MV-4-11 (cell line): ENCODE results near the gene ABCG1.
"Not testable (repeated sequence)": the region's sequence is repeated elsewhere in the genome, so short reads cannot be mapped to it uniquely, and the experiment has no call there.

ENCODE experiments used
- DNase-seq: peaks from one replicate; lab custom pipeline; 2025; lab: John Stamatoyannopoulos, UW

The ABCG1 gene

DNA sequence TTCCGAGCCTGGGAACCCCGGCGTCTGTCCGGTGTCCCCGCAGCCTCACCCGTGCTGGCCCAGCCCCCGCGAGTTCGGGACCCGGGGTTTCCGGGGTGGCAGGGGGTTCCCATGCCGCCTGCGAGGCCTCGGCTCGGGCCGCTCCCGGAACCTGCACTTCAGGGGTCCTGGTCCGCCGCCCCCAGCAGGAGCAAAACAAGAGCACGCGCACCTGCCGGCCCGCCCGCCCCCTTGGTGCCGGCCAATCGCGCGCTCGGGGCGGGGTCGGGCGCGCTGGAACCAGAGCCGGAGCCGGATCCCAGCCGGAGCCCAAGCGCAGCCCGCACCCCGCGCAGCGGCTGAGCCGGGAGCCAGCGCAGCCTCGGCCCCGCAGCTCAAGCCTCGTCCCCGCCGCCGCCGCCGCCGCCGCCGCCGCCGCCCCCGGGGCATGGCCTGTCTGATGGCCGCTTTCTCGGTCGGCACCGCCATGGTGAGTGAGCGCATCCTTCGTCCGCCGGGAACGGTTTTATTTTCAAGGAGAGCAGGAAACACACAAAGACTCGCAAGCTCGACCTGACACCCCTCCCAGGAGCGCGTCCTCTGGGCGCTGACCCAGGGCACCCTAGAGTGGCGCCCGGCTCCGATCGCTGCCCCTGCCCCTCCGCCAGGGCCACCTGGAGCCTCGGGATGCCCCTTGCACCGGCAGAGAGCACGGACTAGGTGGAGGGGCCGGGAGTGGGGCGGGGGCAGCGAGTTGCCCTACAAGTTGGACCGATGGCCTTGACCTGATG lies at the start of gene ABCG1:
ABCG1 (plus strand) TSS at position 305 of the 770 bp plus-strand sequence; CDS start at position 428, 123 bp downstream.
- no peak for DNase-seq

DNA sequence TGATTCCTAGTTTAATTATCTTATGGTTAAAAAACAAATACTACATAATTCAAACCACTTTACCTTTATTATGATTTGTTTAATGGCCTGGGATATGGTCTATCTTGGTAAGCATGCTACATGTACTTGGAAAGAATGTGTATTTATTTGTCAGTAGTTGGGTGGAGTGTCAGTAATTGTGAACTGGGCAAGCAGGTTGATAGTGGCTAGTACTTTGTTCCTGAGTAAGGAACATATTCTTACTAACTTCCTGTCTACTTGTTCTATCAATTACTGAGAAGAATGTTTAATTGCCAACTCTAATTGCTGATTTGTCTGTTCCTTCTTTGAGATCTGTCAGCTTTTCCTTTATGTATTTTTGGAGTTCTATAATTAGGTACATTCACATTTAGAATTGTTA lies 49.2 kb upstream of the ABCG1 start:
- DNase-seq: no peak

DNA sequence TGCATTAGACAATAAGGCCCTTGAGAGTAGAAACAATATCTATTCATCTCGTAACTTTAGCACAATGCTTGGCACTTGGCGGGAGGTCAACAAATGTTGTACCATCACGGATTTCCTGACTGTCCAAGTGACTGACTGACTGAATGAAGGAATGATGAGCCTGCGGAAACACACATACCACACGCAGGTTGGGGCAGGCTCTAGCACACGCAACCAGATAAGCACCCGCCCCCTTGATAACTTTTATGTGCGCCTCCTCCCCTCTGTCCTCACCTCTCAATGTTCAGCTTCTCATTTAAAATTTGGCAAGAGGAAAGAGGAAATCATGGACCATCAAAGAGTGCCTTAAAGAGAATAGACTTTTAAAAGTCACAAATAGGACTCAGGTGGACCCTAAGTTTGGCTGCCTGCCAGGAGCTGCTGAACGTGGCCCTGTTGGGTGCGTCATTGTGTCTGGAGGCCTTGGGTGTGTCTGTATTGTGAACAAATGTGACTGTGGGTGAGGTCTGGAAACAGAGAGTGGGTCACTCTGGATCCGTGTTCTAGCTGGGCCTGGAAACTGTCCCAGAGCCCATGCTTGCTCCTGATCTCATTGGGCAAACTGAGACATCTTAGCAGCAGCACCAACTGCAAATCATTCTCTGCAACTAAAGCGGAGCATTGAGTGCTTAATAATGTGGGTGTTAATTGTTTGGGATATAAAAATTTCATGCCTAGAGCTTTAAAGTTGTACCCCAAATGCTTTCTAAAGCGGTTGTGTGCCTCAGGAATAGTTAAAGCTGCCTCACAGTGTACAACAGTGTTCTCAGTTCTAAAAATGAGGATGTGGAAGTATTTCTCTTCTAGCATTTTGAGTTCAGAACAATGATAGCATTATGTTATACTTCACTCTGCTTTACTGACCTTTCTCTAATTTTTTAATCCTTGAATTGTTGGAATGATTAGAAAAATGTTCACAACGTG lies 47.6 kb upstream of the ABCG1 start:
- peak; percentile 40 for DNase-seq

DNA sequence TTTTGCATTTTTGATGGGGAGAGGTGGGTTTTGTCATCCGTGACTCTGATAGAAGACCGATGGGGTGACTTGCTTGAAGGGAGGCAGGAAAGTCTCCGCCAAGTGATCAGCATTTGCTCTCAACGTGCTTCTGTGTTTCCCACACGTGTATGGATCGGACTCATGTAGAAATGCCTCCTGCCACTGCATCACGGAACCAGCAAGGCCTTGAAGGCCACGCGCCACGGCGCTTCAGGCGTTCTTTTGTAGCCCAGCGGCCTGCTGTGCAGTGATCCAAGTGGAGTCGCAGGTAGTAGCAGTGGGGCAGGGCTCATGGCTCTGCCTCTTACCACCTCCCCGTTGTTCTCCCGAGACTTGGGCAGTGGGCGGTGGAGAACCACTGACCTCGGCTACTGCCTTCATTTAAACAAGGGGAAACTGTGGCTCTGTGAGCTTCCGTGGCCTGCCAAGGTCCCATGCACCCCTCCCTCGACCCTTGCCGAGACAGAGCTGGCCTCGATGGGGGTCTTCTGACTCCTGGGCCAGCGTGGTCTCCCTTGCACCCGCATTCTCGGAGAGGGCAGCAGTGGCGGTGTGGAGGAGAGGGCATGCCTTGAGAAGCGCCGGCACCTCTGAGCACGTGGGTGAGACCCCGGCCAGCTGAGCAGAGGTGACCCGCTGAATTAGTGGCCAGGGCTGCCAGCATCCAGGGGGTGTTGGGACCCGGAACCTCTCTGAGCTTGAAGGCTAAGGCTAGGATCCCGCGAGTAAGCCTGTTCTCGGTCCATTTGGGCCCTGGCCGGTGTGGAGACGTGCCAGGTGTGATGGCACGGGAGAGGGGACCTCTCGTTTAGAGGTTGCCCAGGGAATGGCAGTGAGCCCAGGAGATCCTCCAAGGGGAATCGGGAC lies 46.1 kb upstream of the ABCG1 start:
- no peak for DNase-seq

DNA sequence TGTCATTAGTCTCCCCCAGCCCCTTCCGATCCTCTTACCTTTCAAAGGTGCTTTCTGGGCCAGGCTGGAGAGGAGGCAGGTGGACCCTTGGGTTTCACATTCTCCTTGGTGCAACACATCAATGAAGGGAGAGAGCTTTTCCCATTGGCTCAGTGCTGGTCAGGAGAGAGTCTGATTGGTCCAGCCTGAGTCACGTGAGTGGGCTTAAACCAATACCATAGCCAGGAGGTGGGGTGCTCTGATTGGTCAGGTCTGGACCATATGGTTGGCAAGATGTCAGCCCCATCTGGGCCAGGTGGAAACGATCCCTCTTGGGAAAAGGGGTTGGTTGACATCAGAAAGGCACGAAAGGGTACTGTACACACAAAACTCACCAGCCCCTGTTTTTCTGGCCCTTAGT lies 44.8 kb upstream of the ABCG1 start:
- no peak for DNase-seq

DNA sequence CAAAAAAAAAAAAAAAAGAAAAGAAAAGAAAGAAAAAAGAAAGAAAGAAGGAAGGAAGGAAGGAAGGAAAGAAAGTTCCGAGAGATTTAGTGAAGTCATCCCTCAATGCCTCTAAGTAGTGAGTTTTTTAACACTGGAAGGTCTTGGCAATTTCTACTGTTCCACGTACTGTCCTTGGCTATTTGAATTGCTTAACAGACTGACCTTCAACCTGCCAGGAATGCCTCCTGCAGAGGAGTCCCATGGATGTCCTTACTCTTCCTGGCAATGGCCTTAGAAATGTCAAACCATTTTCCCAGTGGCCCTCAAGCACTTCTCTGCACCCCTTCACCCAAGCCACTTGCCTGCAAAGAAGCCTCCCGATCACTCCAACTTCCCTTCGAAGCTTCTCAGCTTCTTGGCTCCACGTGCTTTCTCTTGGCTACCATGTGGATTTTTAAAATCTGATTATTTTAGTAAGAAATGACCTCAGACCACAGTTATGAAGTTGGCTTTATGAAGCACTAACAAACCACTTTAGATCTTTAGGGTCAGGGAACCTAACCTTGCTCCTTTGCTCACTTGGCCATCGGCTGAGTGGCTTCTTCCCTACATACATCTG lies 43.7 kb upstream of the ABCG1 start:
- no peak for DNase-seq

DNA sequence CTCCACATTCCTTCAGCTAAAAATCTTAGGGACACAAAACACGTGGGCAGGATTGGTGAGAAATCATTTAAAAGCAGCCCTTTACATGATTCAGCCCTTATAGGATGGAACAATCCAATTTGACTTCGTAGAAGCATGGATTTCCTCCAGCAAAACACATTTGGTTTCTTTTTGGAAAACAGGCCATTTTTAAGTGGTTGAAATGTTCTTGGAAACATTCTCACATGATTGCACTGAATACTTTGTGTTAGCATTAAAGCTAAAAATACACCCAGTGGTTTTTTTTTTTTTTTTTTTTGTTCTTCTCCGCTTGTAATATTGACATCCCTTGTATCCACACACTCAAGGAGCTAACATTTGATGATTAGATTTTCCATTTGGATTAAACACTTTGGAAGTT lies 42.1 kb upstream of the ABCG1 start:
- DNase-seq: no peak

DNA sequence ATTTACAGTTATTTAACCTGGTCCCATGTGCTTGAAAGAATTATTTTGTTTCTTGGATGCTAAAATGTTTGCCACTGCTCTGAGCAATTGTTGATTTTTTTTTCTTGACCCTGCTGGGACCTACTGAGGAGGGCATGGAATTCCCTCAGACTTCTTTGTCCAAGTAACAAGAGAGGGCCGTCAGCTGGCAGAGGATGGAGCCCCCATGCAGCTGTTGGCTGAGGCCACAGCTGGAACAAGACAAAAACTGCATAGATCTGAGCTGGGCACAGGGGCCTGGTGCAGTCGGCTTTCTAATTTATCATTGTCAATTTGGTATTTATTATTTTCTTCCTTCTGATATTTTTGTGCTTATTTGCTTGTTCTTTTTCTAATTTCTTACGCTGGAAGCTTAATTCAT lies 39.6 kb upstream of the ABCG1 start:
- no peak for DNase-seq

DNA sequence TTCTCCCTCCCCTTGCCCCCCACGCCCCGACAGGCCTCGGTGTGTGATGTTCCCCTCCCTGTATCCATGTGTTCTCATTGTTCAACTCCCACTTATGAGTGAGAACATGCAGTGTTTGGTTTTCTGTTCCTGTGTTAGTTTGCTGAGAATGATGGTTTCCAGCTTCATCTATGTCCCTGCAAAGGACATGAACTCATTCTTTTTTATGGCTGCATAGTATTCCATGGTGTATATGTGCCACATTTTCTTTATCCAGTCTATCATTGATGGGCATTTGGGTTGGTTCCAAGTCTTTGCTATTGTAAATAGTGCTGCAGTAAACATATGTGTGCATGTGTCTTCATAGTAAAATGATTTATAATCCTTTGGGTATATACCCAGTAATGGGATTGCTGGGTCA lies 38.9 kb upstream of the ABCG1 start:
- DNase-seq: not testable (repeated sequence)

DNA sequence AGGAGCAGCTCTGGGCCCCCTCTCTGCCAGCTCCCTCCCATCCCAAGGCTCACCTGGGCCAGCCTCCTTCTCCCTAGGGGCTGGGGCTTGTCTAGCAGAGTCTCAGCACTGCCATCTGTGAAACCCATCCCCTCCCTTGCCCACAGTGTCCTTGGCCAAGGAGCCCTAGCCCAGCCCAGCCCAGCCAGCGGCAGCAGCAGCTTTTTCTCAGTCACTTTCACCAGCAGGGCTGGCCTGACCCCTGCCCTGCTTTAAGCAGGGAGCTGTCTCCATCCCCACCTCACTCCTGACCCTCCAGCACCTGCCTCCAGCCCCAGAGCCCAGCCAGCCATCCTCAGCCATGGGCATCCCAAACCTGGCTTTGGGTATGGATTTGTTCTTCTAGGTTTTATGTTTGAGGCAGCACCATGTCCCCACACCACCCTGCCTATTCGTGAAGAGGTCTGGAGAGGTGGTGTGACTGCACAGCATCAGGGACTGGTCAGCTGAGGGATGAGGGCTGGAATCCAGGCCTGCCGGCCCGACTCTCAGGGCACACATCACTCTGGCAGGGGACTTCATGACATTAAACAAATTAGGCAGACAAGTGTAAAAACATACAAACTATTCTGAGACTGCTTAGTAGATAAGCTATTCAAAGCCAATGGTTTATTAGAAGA lies 36.1 kb upstream of the ABCG1 start:
- DNase-seq: no peak

DNA sequence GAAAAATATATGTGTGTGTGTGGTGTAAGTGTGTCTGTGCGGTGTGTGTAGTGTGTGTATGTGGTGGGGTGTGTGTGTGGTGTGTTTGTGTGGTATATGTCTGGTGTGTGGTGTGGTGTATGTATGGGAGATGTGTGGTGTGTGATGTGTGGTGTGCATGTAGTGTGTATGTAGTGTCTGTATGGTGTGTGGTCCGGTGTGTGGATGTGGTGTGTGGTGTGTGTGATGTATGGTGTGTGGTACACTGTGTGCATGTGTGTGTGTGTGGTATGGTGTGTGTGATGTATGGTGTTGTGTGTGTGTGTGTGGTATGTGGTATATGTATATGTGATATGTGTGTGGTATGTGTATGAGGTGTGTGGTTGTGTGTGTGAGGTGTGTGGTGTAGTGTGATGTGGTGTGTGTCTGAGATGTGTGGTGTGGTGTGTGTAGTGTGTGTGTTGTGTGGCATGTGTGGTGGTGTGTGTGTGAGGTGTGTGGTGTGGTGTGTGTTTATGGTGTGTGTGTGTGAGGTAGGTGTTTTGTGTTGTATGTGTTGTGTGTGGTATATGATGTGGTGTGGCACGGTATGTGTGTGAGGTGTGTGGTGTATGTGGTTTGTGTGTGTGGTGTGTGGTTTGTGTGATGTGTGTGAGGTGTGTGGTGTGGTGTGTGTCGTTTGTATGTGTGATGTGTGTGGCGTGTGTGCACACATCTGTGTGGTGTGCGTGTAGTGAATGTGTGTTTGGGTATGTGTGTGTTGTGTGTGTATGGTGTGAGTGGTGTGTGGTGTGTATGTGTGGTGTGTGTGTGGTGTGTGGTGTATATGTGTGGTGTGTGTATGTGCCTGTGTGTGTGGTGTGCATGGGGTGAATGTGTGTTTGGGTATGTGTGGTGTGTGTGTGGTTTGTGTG lies 35.3 kb upstream of the ABCG1 start:
- DNase-seq: no peak

DNA sequence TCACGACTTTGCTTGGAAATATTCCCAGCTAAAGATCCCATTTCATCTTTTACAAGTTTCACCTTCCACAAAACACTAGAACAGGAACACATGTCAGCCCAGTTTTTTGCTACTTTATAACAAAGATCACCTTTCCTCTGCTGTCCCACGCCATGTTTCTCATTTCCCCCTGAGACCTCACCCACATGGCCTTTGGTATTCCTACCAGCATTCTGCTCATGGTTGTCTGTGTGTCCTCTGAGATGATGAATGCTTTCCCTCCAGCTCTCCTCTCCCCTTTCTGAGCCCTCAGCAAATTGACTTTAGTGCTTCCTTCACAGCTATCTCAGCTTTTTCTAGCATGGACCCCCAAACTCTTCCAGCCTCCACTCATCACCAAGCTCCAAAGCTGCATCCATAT lies 32.3 kb upstream of the ABCG1 start:
- DNase-seq: no peak

DNA sequence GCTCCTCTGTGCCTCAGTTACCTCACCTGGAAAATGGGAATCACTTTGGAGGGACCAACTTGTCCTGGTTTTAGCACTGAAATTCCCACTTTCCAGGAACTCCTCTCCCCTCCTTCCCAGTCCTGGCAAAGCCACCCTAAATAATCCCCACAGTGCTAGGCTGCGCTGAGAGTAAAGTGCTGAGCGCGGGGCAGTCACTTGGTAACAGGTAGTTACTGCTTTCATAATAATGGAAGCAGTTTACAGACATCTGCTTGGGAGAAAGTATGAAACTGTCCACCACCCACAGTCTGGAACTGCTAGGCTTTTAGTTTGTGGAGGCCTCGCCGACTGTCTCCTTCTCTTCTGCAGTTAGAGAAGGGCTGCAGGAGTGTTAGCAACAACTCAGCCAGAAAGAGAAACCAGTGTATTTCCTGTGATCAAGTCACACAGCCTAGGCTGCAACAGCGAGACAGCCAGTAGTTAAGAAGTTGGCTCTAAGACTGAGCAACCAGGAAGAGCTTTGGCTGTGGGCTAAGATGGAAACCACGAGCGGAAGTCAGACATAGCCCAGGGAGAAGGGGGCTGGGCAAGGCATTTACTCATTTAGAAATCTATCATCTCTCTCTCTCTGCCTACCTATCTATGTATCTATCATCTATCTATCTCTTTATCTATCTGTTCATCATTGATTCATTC lies 30.8 kb upstream of the ABCG1 start:
- peak; percentile 95 for DNase-seq

DNA sequence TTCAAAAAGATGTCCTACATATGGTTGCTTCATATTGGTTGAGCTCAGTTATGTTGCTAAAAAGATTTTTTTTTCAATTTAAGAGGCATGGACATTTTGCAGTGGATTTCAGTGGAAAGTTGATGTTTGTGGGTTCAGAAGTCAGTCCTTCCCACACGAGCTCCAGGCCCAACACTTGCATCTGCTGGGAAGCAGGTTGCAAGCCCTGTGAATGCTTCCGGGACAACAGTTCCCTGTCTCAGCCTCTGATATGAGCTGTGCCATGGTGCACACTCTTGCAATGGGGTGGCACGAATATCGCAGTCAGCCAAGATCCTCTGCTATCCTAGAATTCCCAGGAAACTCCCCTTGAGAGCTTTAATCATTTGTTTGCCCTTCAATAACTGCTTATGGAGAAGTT lies 30.3 kb upstream of the ABCG1 start:
- DNase-seq: no peak

DNA sequence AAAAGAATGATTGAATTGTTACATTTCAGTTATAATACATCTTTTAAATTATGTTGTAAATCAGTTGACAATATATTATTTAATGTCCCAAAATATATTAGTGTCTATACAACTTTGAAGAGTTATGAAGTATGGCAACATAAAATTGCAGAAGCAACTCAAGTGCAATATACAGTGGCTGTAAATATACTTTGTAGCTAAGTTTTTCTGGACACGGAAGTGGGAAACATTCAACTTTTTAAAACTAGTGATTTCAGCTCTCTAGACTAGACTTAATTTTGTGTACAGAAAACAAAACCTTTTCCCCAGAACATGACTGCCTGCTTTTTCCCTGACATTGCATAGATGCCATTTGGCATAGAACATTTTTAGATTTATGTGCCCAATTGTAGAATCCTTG lies 29.5 kb upstream of the ABCG1 start:
- DNase-seq: peak; percentile 17

DNA sequence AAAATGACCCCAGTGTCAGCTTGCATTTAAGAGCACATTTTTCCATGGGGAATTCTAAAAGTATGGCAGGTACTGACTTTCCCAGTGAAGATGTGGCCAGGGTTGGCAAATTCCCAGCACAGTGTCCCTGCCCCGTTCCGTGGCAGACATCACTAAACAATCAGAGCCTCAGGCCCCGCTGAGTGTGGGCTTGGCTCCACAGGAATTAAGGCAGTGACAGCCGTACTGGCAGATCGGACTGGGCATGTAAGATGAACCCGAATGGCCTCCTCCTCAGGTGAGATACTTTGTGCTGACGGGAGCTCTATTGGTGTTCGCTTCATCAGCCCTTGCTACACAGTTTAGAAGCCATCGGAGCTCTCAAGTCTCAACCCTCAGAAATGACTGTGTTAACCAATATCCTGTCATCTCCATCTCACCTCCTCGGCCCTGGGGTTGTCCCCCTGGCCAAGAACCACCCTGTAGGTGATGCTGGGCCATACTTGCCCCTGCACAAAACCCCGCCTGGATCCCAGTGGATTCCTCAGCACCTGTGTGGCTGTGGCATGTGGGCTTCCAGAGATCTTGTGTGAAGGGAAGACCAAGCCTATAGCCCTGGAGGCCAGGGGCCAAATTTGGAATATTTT lies 29.0 kb upstream of the ABCG1 start:
- DNase-seq: no peak

DNA sequence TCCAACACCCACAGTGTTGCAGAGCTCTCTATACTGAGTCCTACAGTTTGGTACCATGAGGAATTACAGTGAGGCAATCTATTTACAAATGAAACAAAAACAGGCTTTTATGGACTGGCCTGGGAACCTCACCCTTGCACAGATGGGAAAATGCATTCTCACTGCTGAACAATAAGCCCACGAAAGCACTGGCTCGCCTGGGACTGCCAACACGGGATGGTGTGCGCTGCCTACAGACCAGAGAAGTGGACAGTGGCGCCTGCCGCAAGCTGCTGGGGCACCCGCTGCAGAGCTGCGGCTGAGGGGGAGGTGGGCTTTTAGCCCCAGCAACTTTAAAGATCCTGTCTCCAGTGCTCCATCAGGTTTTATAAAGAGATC lies 28.5 kb upstream of the ABCG1 start:
- DNase-seq: no peak

DNA sequence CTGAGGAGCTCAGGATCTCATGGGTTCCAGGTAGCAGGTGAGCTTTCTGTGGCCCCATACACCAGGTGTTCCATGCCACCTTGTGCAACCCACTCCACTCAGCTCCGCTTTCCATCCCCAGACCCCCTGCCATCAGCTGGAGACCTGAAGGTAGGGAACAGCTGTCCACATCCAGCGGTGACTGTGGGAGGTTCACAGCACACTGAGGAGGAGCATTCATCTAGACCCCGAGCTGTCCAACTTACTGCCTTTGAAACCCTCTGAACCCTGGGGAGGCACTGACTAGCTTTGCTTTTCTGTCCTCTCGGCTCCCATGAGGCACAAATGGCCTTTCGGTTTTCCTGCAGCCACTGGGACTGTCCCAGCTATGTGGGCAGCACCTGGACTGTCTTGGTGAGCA lies 27.9 kb upstream of the ABCG1 start:
- DNase-seq: no peak
